H9 (cell line): ENCODE measurements around the gene OSGIN1. TPM values are rescaled to one million over a fixed set of nuclear protein-coding genes. Genes with fewer than 3 reads are reported as not detected.

ENCODE experiments used
- DNase-seq: peaks from one replicate; pipeline ENCODE4 v3.0.0-alpha.2; 2017
- H2AFZ ChIP-seq: one replicate; pipeline ENCODE4 v1.6.1; 2013; ENCODE audit warnings: mild to moderate bottlenecking, low read length, control low read depth, moderate library complexity
- H2AK5ac ChIP-seq: 2 replicates; pipeline ENCODE4 v1.6.1; 2013; ENCODE audit warnings: low read length, control low read depth, mixed read lengths; ENCODE audit not compliant: insufficient read length
- H2BK120ac ChIP-seq: one replicate; pipeline ENCODE4 v1.6.1; 2013; ENCODE audit warnings: low read depth, mild to moderate bottlenecking, low read length, control low read depth, inconsistent platforms; ENCODE audit not compliant: poor library complexity, severe bottlenecking
- H2BK12ac ChIP-seq: 2 replicates; pipeline ENCODE4 v1.6.1; 2013; ENCODE audit warnings: low read length, control low read depth, mixed read lengths, low read depth; ENCODE audit not compliant: insufficient read length
- H2BK15ac ChIP-seq: 2 replicates; pipeline ENCODE4 v1.6.1; 2013; ENCODE audit warnings: low read depth, low read length, control low read depth
- H2BK20ac ChIP-seq: one replicate; pipeline ENCODE4 v1.6.1; 2013; ENCODE audit warnings: low read depth, mild to moderate bottlenecking, low read length, control low read depth, inconsistent platforms; ENCODE audit not compliant: poor library complexity, severe bottlenecking
- H2BK5ac ChIP-seq: 2 replicates; pipeline ENCODE4 v1.6.1; 2013; ENCODE audit warnings: low read length, control low read depth, mixed read lengths; ENCODE audit not compliant: insufficient read length
- H3K14ac ChIP-seq: 2 replicates; pipeline ENCODE4 v1.6.1; 2013; ENCODE audit warnings: low read length, control low read depth; ENCODE audit not compliant: insufficient read depth
- H3K18ac ChIP-seq: 2 replicates; pipeline ENCODE4 v1.6.1; 2013; ENCODE audit warnings: low read depth, mild to moderate bottlenecking, mixed read lengths, low read length, control low read depth; ENCODE audit not compliant: insufficient read length
- H3K23ac ChIP-seq: 2 replicates; pipeline ENCODE4 v1.6.1; 2013; ENCODE audit warnings: low read length, control low read depth, mixed read lengths, low read depth; ENCODE audit not compliant: insufficient read length
- H3K23me2 ChIP-seq: 2 replicates; pipeline ENCODE4 v1.6.1; 2013; ENCODE audit warnings: low read depth, mild to moderate bottlenecking, mixed read lengths, low read length, control low read depth; ENCODE audit not compliant: insufficient read length, poor library complexity, severe bottlenecking
- H3K27ac ChIP-seq: 2 replicates; pipeline ENCODE4 v1.5.1; 2013; ENCODE audit warnings: low read length, control low read depth, mixed read lengths, low read depth; ENCODE audit not compliant: insufficient read length
- H3K27me3 ChIP-seq: 2 replicates; pipeline ENCODE4 v1.6.1; 2013; ENCODE audit warnings: low read length, control low read depth, inconsistent platforms; ENCODE audit not compliant: insufficient read depth
- H3K4ac ChIP-seq: 2 replicates; pipeline ENCODE4 v1.6.1; 2013; ENCODE audit warnings: low read depth, mild to moderate bottlenecking, control low read depth, inconsistent platforms, low read length, moderate library complexity
- H3K4me1 ChIP-seq: 2 replicates; pipeline ENCODE4 v1.6.1; 2013; ENCODE audit warnings: low read length, control low read depth, inconsistent platforms; ENCODE audit not compliant: insufficient read depth
- H3K4me2 ChIP-seq: 2 replicates; pipeline ENCODE4 v1.6.1; 2013; ENCODE audit warnings: low read length, control low read depth, mixed read lengths; ENCODE audit not compliant: insufficient read length, insufficient read depth
- H3K56ac ChIP-seq: 2 replicates; pipeline ENCODE4 v1.6.1; 2013; ENCODE audit warnings: low read depth, mild to moderate bottlenecking, mixed read lengths, low read length, control low read depth; ENCODE audit not compliant: insufficient read length
- H3K79me1 ChIP-seq: 2 replicates; pipeline ENCODE4 v1.6.1; 2013; ENCODE audit warnings: low read depth, mild to moderate bottlenecking, moderate library complexity, low read length, control low read depth, inconsistent platforms; ENCODE audit not compliant: insufficient read depth, poor library complexity, severe bottlenecking
- H3K79me2 ChIP-seq: 2 replicates; pipeline ENCODE4 v1.6.1; 2013; ENCODE audit warnings: low read length, control low read depth, inconsistent platforms; ENCODE audit not compliant: insufficient read depth
- H3K9ac ChIP-seq: 2 replicates; pipeline ENCODE4 v1.6.1; 2013; ENCODE audit warnings: low read length, control low read depth, mixed read lengths; ENCODE audit not compliant: insufficient read length; ENCODE audit errors: extremely low read depth
- H3K9me3 ChIP-seq: one replicate; pipeline ENCODE4 v1.6.1; 2013; ENCODE audit warnings: low read depth, low read length, inconsistent platforms; ENCODE audit not compliant: control insufficient read depth
- H3T11ph ChIP-seq: one replicate; pipeline ENCODE4 v1.6.1; 2013; ENCODE audit warnings: mild to moderate bottlenecking, low read length, control low read depth, inconsistent platforms
- H4K20me1 ChIP-seq: one replicate; pipeline ENCODE4 v1.6.1; 2013; ENCODE audit not compliant: control insufficient read depth, insufficient read length, insufficient read depth
- H4K5ac ChIP-seq: 2 replicates; pipeline ENCODE4 v1.6.1; 2013; ENCODE audit warnings: low read depth, mild to moderate bottlenecking, mixed read lengths, low read length, control low read depth; ENCODE audit not compliant: insufficient read length
- H4K8ac ChIP-seq: replicated peaks from 2 replicates; pipeline ENCODE4 v1.6.1; 2013; ENCODE audit warnings: low read length, control low read depth, mixed read lengths, low read depth; ENCODE audit not compliant: insufficient read length
- H4K91ac ChIP-seq: 2 replicates; pipeline ENCODE4 v1.6.1; 2013; ENCODE audit warnings: low read depth, mild to moderate bottlenecking, moderate library complexity, mixed read lengths, low read length, control low read depth; ENCODE audit not compliant: insufficient read length
- H3K27ac Mint-ChIP-seq, 3 experiments: 2 replicates in 2 of 3; 3 replicates in 1 of 3; pipeline ENCODE4 v1.8.0; 2020 to 2021; ENCODE audit warnings: mixed read lengths in 3 of 3, mild to moderate bottlenecking in 1 of 3, moderate library complexity in 1 of 3
- H3K27me3 Mint-ChIP-seq: 2 replicates; pipeline ENCODE4 v1.8.0; 2021; ENCODE audit warnings: low read depth, mild to moderate bottlenecking, moderate library complexity, mixed read lengths
- H3K36me3 Mint-ChIP-seq, 3 experiments: 2 replicates in 2 of 3; 3 replicates in 1 of 3; pipeline ENCODE4 v1.8.0; 2020 to 2021; ENCODE audit warnings: low read depth in 3 of 3, mixed read lengths in 3 of 3; ENCODE audit not compliant: insufficient read depth in 1 of 3
- H3K4me1 Mint-ChIP-seq, 2 experiments: 2 replicates each; pipeline ENCODE4 v1.8.0; 2020; ENCODE audit warnings: mixed read lengths in 2 of 2
- H3K4me3 Mint-ChIP-seq, 2 experiments: 2 replicates in 1 of 2; 3 replicates in 1 of 2; pipeline ENCODE4 v1.8.0; 2020 to 2021; ENCODE audit warnings: mild to moderate bottlenecking in 2 of 2, mixed read lengths in 2 of 2, moderate library complexity in 1 of 2
- H3K9me3 Mint-ChIP-seq, 2 experiments: 2 replicates in 1 of 2; 3 replicates in 1 of 2; pipeline ENCODE4 v1.8.0; 2020; ENCODE audit warnings: mild to moderate bottlenecking in 2 of 2, mixed read lengths in 2 of 2, moderate library complexity in 1 of 2
- WGBS: extraction: QIAGEN DNeasy Blood & Tissue Kit; methylation state at CpG from one replicate; pipeline ENCODE4 v1.1.7; 2013; ENCODE audit warnings: missing lambda C conversion rate, low lambda C conversion rate, mixed read lengths; ENCODE audit not compliant: insufficient read length; ENCODE audit errors: extremely low coverage; 5-methylcytosine and 5-hydroxymethylcytosine counted together
- total RNA-seq: library from RNA; stranded (reverse); gene quantifications from 2 replicates; pipeline ENCODE4 v1.2.1, GENCODE V29; 2021
- TF ChIP-seq, protein P1 (sequence below): fragments of 200-600 bp; sonication (generic); conservative IDR thresholded peaks from 3 replicates; pipeline ENCODE4 v1.8.0; 2021; ENCODE audit warnings: antibody characterized with exemption, mild to moderate bottlenecking

OSGIN1 gene
- total RNA-seq, 1 experiment from 2014 or later, result 0.63 TPM

DNA sequence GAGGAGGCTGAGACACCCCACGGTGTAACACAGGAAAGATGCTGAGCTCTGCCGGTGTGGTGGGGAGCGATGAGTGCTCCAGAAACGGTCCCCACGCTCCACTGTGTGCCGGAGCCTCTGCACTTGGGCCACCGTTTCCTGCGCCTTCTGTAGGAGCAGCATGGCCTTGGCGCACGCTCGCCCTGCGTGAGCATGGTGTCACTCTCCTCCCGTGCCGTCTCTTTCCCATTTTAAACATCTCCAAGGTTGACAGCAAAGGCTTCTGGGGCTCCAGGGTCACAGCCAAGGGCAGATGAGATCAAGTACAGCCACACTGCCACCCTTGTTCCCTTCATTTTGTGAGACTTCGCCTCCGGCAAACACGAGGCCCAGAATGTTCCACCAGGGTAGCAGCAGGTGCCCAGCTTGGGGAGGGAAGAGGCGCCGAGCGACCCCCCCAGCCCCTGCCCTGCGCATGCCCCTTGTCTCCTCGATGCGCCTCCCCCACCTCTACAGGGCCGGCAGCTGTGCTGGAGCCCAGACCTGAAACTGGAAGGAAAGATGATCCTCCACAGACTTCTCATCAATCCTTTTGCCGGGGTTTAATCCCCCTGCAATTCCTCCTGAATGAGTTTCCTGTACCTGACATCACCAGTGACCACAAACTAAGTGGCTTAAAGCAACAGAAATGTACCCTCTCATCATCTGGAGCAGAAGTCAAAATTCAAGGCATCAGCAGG, 19.9 kb upstream of the OSGIN1 start:
- no peak overlapping the region for H4K91ac ChIP-seq
- no peak overlapping the region for H4K5ac ChIP-seq
- no peaks in the 10 kb centered on the region for H3K79me2 ChIP-seq
- H3K23ac ChIP-seq, result no peak overlapping the region
- H2BK20ac ChIP-seq, result no peak overlapping the region
- no peak overlapping the region for H3T11ph ChIP-seq
- Mint-ChIP-seq H3K4me3 (no peak overlapping the region), H3K9me3 (no peaks in the 10 kb centered on the region), H3K27me3 (peaks cover 7% of the 10 kb centered on the region), H3K27ac (no peak overlapping the region; a peak in 1 of 7 replicates), H3K36me3 (peaks cover 0 to 5% (median 3%) of the 10 kb centered on the region in 3 experiments; a peak in 4 of 7 replicates), H3K4me1 (no peaks in the 10 kb centered on the region)
- no peak overlapping the region for H3K56ac ChIP-seq
- no peak overlapping the region for H4K8ac ChIP-seq
- WGBS, result no CpG with 5 or more reads among the region's 25 CpGs
- H3K4ac ChIP-seq, result no peak overlapping the region
- TF ChIP-seq, protein P1, sequence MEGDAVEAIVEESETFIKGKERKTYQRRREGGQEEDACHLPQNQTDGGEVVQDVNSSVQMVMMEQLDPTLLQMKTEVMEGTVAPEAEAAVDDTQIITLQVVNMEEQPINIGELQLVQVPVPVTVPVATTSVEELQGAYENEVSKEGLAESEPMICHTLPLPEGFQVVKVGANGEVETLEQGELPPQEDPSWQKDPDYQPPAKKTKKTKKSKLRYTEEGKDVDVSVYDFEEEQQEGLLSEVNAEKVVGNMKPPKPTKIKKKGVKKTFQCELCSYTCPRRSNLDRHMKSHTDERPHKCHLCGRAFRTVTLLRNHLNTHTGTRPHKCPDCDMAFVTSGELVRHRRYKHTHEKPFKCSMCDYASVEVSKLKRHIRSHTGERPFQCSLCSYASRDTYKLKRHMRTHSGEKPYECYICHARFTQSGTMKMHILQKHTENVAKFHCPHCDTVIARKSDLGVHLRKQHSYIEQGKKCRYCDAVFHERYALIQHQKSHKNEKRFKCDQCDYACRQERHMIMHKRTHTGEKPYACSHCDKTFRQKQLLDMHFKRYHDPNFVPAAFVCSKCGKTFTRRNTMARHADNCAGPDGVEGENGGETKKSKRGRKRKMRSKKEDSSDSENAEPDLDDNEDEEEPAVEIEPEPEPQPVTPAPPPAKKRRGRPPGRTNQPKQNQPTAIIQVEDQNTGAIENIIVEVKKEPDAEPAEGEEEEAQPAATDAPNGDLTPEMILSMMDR, result no peak
- no peak overlapping the region for H2AK5ac ChIP-seq
- no peak for DNase-seq
- no peak overlapping the region for H2BK15ac ChIP-seq
- H3K4me2 ChIP-seq, result no peak overlapping the region
- no peak overlapping the region for H2AFZ ChIP-seq
- H3K9ac ChIP-seq, result no peak overlapping the region
- H3K27ac ChIP-seq, result no peak overlapping the region
- no peaks in the 10 kb centered on the region for H3K4me1 ChIP-seq
- H3K9me3 ChIP-seq, result no peaks in the 10 kb centered on the region
- H4K20me1 ChIP-seq, result no peaks in the 10 kb centered on the region
- no peak overlapping the region for H2BK120ac ChIP-seq
- no peak overlapping the region for H2BK12ac ChIP-seq
- no peak overlapping the region; the same call in 1 of the 2 replicates for H3K14ac ChIP-seq
- no peak overlapping the region for H2BK5ac ChIP-seq
- no peaks in the 10 kb centered on the region for H3K23me2 ChIP-seq
- no peaks in the 10 kb centered on the region for H3K27me3 ChIP-seq
- H3K79me1 ChIP-seq, result no peaks in the 10 kb centered on the region
- H3K18ac ChIP-seq, result no peak overlapping the region
